Glomerular visceral epithelial cell (primary cell): Measurements from ENCODE around the gene FBF1.
"Not testable (repeated sequence)": the region's sequence is repeated elsewhere in the genome, so short reads cannot be mapped to it uniquely, and the experiment has no call there.

ENCODE experiments used
- DNase-seq: peaks from one replicate; pipeline ENCODE4 v3.0.0-alpha.2; 2016; ENCODE audit errors: extremely low spot score

FBF1 gene, protein sequence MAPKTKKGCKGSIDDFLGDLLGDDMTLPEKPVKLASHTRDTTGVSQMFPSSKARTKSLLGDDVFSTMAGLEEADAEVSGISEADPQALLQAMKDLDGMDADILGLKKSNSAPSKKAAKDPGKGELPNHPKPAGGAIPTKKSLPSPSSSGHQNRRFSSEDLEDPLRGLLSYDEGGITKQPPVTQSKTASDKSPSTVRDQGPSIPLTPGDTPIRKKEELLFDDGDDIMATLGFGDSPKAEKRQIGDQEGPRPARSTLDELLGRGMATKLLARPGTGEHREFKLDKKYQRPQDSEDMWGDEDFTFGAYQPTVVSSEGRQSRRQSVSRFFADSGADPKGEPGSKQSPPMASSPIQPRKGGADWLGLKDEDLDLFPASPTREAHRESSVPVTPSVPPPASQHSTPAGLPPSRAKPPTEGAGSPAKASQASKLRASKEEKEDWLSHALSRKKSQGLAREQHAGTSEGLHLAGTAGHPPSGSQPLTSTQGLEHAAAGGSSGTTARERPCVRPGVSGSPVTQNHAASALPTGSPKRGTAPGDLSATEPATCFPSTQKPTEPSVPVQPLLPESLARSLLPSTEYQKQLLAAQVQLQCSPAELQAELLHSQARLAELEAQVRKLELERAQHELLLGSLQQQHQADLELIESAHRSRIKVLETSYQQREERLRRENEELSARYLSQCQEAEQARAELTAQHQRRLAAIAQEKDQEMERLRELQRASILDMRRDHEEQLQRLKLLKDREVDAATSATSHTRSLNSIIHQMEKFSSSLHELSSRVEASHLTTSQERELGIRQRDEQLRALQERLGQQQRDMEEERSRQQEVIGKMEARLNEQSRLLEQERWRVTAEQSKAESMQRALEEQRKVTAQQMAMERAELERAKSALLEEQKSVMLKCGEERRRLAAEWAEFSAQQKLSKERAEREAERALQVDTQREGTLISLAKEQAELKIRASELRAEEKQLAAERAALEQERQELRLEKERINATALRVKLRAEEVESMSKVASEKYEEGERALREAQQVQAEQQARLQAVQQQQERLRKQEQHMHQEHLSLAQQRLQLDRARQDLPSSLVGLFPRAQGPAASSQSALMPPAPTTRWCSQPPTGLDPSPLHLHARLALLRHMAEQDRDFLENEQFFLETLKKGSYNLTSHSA

DNA sequence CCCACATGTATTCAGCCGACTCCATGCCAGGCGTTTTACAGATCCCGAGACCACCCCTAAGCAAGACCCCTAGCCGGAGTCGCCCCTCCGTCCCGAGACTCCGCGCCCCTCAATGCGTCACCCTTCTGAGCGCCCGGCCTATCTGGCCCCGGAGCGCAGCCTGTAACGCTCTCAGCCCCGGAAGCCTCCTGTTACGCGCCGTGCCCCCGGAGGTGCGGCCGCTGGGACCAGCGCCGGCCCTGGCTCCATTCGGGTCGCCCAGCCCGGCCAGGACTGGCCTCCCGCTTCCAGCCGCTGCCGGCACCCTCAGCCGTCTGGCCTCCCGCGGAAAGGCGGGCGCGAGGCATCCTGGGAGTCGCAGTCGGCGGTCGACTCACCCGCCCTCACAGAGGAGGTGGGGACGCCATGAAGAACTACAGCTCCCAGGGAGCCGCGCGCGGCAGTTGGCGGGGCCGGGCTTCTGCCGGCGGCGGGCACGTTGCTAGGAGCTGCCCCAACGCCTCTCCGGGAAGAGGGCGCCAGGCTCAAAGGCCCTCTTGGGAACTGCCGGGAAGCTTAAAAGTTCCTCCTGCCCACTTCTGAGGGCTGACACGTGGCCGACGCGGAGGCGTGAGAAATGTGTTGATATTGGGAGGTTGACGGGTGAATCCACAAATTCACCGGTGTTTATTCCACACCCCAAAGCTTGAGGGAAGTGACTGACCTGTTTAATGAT, at the start of gene FBF1:
FBF1 (minus strand) TSS at position 316 of the 715 bp plus-strand sequence. CDS start 2,893 bp downstream, outside the sequence.
- peak; percentile 97 for DNase-seq

- DNase-seq = no peak
These were observed 46.2 kb upstream of the FBF1 start for GRCh38 chr17:75987041-75987440.

GRCh38 chr17:75985986-75986385, 45.1 kb upstream of the FBF1 start:
- no peak for DNase-seq

- DNase-seq = no peak
These were observed 42.8 kb upstream of the FBF1 start for GRCh38 chr17:75983501-75984181.

DNA sequence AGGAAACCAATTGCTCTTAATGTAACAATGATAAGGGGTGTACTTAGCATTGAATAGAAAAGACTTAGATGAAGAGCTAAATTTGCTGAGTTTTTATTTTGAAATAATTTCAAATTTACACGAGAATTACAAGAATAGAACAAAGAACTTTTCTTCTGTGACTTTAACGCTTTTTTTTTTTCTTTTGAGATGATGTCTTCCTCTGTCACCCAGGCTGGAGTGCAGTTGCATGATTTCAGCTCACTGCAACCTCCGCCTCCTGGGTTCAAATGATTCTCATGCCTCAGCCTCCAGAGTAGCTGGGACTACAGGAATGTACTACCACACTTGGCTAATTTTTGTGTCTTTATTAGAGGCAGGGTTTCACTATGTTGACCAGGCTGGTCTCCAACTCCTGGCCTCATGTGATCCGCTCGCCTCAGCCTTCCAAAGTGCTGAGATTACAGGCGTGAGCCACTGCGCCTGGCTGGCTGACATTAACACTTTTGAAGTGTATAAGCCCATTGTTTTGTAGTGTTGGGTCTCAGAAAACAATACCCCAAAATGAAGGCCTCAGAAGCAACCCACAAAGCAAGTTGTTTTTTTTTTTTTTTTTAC, 40.3 kb upstream of the FBF1 start:
- no peak for DNase-seq

DNA sequence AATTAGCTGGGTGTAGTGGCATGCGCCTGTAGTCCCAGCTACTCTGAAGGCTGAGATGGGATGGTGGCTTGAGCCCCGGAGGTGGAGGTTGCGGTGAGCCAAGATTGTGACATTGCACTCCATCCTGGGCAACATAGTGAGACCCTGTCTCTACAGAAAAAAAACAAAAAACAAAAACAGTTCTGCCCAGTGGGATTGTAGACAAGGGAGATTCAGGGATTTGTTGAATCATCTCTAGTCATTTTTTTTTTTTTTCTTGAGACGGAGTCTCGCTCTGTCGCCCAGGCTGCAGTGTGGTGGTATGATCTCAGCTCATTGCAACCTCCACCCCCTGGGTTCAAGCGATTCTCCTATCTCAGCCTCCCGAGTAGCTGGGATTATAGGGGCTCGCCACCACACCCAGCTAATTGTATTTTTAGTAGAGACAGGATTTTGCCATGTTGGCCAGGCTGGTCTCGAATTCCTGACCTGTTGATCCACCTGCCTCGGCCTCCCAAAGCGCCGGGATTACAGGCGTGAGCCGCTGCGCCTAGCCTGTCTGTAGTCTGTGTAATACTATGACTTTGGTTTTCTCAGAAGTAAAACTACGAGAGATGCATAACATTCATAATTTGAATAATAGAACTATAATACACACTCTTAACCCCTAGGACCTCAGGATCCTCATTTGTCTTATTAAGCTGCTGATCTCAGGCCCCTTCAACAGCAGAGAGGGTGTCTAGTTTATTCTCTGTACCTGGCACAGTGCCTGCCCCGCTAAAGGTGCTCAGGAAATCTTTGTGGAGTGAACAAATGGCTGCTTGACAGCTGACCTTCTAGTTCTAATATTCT, 39.6 kb upstream of the FBF1 start:
- peak; percentile 58 for DNase-seq

DNA sequence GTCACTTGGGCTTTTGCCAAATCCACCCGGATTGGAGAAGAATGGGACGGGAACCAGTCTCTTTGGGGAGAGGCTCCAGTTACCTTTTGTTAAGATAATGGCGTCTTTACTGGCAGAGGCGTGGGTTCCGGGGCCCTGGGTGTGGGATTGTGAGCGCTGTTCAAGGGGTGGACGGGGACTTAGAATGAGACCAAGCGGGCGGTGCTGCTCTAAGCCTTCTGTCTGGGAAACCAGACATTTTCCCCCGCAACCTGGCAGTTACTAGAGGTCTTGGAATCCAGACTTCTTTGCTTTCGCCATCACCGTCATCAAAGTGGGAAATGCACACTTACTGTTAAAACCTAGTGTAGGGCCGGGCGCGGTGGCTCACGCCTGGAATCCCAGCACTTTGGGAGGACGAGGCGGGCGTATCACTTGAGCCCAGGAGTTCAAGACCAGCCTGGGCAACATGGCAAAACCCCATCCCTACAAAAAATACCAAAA, 38.9 kb upstream of the FBF1 start:
- DNase-seq = no peak

DNA sequence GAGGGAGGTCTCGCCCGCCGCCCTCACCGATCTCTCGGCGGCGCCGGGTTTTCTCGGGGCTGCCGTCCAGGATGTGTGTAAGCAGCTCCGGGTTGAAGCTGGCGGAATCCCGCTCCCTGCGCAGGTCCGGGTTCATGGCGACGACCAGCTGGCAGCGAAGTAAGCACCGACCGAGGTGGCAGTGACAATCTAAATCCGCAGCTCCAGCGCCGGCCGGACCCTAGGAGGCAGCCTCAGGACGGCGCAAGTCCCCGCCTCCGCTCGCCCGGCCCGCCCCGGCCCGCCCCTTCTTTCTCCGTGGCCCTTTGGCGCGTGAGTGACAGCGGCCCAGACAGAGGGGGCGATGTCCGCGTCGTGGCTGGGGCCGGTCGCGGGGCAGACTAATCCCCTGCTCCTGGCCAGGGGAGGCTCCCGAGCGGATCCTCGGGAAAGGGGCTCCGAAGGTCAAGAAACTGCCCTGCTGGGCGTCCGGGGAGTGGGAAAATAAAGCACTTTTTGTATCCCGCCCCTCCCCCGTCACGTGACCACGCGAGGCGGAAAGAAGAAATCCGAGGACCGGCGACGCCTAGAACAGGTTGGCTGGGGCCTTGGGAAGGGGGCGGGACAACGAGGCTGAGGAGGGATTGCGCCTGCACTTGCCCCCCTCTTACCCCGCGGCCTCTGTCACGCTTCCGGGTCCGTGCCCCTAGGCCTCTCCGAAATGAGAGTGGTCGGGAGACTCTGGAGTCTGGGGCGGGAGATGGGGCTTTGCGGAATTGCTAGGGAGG, 38.3 kb upstream of the FBF1 start, which contains the start of the genes ACOX1 and TEN1:
ACOX1 (minus strand) TSS at position 229 of the 767 bp plus-strand sequence; CDS start at position 136, 93 bp downstream.
TEN1 (plus strand) TSS at position 303 of the 767 bp plus-strand sequence. CDS start 6,953 bp downstream, outside the sequence.
- DNase-seq = peak; percentile 98

DNA sequence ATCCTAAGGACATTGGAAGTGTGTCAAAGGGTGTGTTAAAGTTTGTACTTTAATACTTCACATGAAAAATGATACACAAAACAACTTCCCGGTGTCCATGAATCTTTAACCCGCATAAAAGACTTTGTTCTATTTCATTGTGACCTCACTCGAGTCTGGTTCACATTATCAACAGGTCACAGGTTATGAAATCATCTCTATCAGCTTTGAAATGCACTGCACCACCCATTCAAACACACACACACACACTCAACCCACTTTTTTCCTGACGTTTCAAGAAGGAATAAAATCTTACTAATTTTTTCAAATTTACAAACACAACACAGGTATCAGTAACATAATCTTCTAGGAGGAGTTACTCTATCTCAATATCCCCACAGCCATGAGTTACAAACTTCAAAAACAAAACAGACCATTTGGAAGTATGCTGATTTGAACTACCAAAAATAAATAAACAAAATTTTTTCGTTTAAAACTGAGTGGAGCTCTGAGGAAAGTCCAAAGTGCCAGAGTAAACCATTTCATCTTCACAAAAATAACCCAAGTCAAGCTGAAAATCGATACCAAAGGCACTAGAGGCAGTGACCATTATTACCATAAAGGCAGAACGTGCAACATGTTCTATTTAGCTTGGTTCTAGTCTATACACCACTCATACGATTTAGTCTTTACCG, 35.5 kb upstream of the FBF1 start:
- peak; percentile 21 for DNase-seq

GRCh38 chr17:75975757-75976174, 34.9 kb upstream of the FBF1 start:
- DNase-seq = no peak

DNA sequence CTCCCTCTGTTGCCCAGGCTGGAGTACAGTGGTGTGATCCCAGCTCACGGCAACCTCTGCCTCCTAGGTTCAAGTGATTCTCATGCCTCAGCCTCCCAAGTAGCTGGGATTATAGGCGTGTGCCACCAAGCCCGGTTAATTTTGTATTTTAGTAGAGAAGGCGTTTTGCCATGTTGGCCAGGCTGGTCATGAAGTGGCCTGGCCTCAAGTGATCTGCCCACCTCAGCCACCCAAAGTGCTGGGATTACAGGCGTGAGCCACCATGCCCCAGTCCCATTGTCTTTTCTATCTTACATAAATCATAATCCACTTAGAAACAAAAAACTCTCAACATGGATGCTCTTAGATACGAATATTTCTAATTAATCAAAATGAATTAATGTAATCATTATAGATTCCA, 34.3 kb upstream of the FBF1 start:
- DNase-seq = not testable (repeated sequence)

- no peak for DNase-seq
These were observed 29.8 kb upstream of the FBF1 start for GRCh38 chr17:75970626-75971025.

DNA sequence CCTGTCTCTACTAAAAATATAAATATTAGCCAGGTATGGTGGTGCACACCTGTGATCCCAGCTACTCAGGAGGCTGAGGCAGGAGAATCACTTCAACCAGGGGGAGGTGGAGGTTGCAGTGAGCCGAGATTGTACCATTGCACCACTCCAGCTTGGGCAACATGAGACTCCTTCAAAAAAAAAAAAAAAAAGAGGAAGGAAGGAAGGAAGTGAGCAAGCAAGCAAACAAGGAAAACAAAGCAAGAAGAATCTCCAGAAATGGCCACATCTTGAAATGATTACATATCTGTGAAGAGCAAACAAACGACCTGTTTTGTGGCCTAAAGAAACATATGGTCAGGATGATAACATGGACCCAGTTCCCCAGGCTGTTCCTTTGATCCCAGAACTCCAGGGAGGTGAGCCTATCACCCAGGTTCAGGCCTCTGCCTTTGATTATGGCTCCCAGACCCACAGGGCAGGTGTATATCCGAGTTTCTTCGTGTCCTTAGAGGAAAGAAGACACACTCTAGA, 29.2 kb upstream of the FBF1 start:
- DNase-seq = no peak

DNA sequence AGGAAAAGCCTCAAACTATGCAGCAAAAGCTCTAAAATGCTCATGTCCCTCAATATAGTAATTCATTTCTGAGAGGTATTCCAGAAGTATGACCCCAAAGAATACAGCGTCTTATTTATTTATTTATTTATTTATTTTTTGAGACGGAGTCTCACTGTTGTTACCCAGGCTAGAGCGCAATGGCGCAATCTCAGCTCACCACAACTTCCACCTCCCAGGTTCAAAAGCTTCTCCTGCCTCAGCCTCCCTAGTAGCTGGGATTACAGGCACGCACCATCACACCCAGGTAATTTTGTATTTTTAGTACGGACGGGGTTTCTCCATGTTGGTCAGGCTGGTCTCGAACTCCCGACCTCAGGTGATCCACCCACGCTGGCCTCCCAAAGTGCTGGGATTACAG, 28.2 kb upstream of the FBF1 start:
- DNase-seq = not testable (repeated sequence)

DNA sequence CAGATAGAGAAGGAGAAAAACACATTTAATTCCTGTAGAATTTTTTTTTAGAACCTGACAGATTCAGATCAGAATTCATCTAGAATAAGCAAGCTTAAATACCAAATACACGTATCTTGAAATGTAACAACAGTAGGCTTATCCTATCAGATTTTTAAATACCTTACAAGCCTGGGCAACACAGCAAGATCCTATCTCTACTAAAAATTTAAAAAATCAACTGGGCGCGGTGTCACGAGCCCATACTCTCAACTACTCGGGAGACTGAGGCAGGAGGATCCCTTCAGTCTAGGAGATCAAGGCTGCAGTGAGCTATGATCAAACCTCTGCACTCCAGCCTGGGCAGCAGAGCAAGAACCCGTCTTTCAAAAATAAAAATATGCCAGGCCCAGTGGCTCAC, 24.6 kb upstream of the FBF1 start:
- DNase-seq = no peak

GRCh38 chr17:75959839-75960511, 19.1 kb upstream of the FBF1 start:
- no peak for DNase-seq
